H1 (cell line): Measurements from ENCODE around the gene CHST8. TPM values are rescaled to one million over a fixed set of nuclear protein-coding genes. Genes with fewer than 3 reads are reported as not detected.

ENCODE experiments used
- CBX8 ChIP-seq: fragments of 300-800, 300-1000 bp; sonication (generic); IDR thresholded peaks from 2 replicates; pipeline ENCODE4 v1.7.1; 2016; ENCODE audit warnings: low read depth, low read length, borderline replicate concordance
- CTBP2 ChIP-seq: IDR thresholded peaks from 2 replicates; pipeline ENCODE4 v1.7.0; 2011; ENCODE audit warnings: borderline replicate concordance, mild to moderate bottlenecking, moderate library complexity, mixed read lengths, low read length; ENCODE audit not compliant: insufficient read depth, insufficient read length
- KDM1A ChIP-seq: fragments of 200-600, 300-600 bp; sonication (generic); IDR thresholded peaks from 2 replicates; pipeline ENCODE4 v1.7.1; 2016; ENCODE audit warnings: mild to moderate bottlenecking, low read length, borderline replicate concordance
- RNF2 ChIP-seq: fragments of 200-900, 300-1000 bp; sonication (generic); IDR thresholded peaks from 2 replicates; pipeline ENCODE4 v1.7.1; 2016; ENCODE audit warnings: borderline replicate concordance, low read depth, mild to moderate bottlenecking, antibody characterized with exemption, low read length; ENCODE audit not compliant: poor library complexity, severe bottlenecking; ENCODE audit errors: missing control alignments
- SUZ12 ChIP-seq: fragments of 200-600 bp; sonication (generic); IDR thresholded peaks from 2 replicates; pipeline ENCODE4 v1.6.1; 2012; ENCODE audit warnings: mild to moderate bottlenecking, inconsistent platforms, low read length, moderate library complexity, mixed read lengths
- polyA plus RNA-seq, 7 experiments: library from polyadenylated mRNA; depleted of rRNA in 3 of 7; stranded (reverse) in 5 of 7; unstranded in 2 of 7; fragments of >200 nt in 5 of 7; fragments of 200-250 nt in 2 of 7; gene quantifications; 1 replicate in 5 of 7; 2 replicates in 1 of 7; 4 replicates in 1 of 7; pipeline versions ENCODE4 v1.2.1 to v1.2.3, GENCODE V29; 2011 to 2013; ENCODE audit warnings: missing spikeins in 2 of 7, mixed read lengths in 2 of 7
- total RNA-seq: library from RNA; stranded (reverse); fragmentation: NEBNext Ultra II Directional; extraction: Animal tissue kit (Norgen Biotek cat#: 25700); gene quantifications from 2 replicates; pipeline ENCODE4 v1.2.1, GENCODE V29; 2021

CHST8 gene
- total and polyA plus RNA-seq, 2 of the 8 experiments (the other 6 are each of a cell fraction or from before 2014, with no cell fraction given) = 10.8 to 28.2 TPM

DNA sequence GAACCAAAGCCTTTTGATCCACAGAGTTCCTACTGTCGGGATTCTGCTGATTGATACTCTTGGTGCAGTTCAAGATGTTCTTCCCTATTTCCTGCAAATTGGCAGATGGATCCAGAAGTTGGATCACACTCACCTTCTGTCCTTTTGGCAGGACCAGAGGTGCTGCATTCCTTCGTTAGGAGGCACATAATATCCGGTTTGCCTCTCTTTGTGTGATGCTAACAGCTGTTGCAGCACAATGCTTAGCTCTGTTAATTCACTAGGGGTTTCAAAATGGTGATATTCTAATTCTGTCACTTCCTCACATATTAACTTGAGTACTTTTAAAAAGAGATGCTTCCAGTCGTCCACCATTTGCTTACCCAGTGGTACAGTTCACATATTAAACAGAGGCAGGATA lies 15.2 kb upstream of the CHST8 start (continued):
- TF ChIP-seq SUZ12 (no peak), CBX8 (no peak), KDM1A (no peak), CTBP2 (no peak), RNF2 (no peak)
